VCaP (cell line): ENCODE results near the gene AEBP2.
"Not testable (repeated sequence)": the region's sequence is repeated elsewhere in the genome, so short reads cannot be mapped to it uniquely, and the experiment has no call there.

Source experiments
- H3K27ac ChIP-seq: fragments of 450-650 bp; 2 replicates; pipeline ENCODE4 v1.5.1; 2017
- TF ChIP-seq, protein P1 (sequence below): fragments of 450-650 bp; conservative IDR thresholded peaks from 2 replicates; pipeline ENCODE4 v1.5.1; 2017; ENCODE audit warnings: mild to moderate bottlenecking, moderate library complexity

The AEBP2 gene

DNA sequence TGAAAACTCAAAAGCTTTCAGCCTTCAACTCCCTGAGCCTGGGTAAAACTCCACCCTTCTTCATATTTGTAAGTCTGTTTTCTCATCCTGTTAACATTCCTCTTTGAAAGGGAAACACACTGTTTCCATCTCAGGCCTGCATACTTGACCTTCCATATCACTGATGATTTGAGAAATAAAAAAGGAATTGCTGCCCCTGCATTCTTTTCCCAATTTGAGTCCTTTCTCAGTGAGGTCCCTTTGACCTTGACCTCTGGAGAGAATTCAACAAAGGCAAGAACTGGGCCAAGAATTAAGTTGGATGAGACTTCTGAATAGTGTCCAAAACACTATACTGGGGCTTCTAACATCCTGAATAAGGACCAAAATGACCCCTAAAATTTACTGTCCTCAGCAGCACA is 108.0 kb downstream of the AEBP2 start:
- peak overlapping the region; percentile 71 for H3K27ac ChIP-seq
- TF ChIP-seq, protein P1, sequence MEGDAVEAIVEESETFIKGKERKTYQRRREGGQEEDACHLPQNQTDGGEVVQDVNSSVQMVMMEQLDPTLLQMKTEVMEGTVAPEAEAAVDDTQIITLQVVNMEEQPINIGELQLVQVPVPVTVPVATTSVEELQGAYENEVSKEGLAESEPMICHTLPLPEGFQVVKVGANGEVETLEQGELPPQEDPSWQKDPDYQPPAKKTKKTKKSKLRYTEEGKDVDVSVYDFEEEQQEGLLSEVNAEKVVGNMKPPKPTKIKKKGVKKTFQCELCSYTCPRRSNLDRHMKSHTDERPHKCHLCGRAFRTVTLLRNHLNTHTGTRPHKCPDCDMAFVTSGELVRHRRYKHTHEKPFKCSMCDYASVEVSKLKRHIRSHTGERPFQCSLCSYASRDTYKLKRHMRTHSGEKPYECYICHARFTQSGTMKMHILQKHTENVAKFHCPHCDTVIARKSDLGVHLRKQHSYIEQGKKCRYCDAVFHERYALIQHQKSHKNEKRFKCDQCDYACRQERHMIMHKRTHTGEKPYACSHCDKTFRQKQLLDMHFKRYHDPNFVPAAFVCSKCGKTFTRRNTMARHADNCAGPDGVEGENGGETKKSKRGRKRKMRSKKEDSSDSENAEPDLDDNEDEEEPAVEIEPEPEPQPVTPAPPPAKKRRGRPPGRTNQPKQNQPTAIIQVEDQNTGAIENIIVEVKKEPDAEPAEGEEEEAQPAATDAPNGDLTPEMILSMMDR: no peak

DNA sequence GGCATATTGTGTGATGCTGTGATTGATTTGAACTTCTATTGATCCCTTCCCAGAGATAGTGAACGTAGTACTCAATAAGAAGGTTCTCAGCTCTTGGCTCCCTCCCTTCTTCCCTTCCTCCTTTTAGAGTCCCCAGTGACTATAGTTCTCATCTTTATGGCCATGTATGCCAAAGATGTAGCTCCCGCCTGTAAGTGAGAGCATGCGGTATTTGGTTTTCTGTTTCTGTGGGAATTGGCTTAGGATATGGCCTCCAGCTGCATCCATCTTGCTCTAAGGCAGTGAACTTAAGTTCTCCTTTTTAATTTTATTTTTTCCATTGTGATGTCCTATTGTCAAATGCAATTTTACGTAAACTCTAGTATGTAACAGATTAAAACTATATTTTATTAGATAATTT is 109.5 kb downstream of the AEBP2 start:
- no peak overlapping the region for H3K27ac ChIP-seq
- TF ChIP-seq, protein P1: no peak

GRCh38 chr12:19550626-19551025 is 111.3 kb downstream of the AEBP2 start:
- H3K27ac ChIP-seq: no peak overlapping the region
- TF ChIP-seq, protein P1: no peak

DNA sequence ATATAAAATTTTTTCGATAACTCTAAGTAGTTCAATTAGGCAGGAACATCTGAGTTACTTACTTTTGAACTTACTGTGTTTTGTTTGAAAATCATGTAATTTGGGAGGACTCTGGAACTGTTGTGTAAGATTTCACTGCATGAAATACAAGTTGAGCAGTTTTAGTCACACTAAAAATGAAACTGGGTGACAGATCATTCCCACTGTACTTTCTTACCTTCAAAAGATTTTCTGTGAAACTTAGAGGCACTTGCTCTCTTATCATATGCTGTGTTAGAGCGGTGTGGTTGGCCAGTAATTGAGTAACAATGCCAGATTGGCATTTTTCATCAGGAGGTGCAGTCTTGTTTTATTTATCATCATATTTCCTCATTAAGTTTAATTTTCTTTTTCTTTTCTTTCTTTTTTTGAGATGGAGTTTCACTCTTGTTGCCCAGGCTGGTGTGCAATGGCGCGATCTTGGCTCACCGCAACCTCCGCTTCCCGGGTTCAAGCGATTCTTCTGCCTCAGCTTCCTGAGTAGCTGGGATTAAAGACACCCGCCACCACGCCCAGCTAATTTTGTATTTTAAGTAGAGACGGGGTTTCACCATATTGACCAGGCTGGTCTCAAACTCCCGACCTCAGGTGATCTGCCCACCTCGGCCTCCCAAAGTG is 113.3 kb downstream of the AEBP2 start:
- not testable (repeated sequence) for H3K27ac ChIP-seq

DNA sequence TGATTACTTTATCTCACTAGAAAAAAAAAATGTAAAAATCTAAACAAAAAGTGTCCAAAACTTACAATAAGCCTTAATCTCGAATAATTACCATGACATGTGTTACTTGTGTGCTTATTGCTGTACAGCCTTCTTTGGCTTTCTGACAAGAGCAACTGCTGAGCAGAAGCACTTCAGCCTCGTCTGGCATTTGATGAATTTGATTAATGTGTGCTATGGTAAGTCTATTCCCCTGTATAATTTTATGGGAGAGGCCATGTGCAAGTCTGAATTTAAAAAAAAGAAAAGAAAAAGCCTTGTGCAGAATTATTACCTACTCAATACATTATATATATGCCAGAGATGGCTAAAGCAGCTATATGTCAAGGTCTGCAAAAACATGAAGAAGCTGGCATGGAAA is 113.9 kb downstream of the AEBP2 start:
- no peak overlapping the region for H3K27ac ChIP-seq
- TF ChIP-seq, protein P1: no peak

DNA sequence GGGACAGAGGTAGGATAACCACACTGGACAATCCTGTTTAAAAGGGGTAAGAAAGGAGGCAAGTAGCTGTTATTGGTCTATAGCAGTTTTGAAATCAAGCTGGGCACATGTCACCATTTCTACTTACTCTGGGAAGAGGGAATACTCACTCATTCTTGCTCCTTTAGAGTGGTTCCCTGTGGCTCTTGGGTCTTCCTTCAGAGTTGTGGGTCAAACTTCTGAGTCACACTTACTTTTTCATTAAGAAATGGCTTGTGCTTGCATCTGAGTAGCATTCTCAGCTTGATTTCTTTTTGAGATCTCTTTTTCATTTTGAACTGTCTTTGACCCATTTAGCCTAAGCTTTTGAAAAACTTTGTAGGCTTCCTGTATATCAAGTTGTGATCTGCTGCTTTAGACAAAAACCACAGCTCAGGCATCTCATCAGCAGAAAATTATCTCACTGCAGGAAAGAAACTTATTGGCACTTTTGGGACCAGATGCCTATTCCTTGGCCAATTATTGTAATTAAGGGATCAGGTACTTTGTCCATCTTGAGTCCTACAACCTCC is 122.2 kb downstream of the AEBP2 start:
- TF ChIP-seq, protein P1: no peak

More for the DNA sequence above, 122.2 kb downstream of the AEBP2 start:
- no peak overlapping the region for H3K27ac ChIP-seq
